Esophagus muscularis mucosa (tissue), 3 donors: ENCODE data around the gene AKT3.

ENCODE experiments used
- CTCF ChIP-seq, 3 experiments: fragments of 200-600 bp in 2 of 3; fragments of 450-650 bp in 1 of 3; sonication (generic) in 2 of 3; IDR thresholded peaks; one replicate each; pipeline ENCODE4 v1.5.1; 2017 to 2019; ENCODE audit warnings: antibody characterized with exemption in 3 of 3, mild to moderate bottlenecking in 2 of 3, moderate library complexity in 1 of 3
- POLR2A ChIP-seq: fragments of 450-650 bp; IDR thresholded peaks from one replicate; pipeline ENCODE4 v1.6.1; 2017; ENCODE audit warnings: antibody characterized with exemption, moderate library complexity, mild to moderate bottlenecking, low read depth

- no peak for TF ChIP-seq CTCF (IDR thresholded peaks at IDR 0.05)
- no peak for TF ChIP-seq POLR2A
Observed at GRCh38 chr1:243890576-243890975, 40.5 kb upstream of the AKT3 start.
